ENCODE data around the gene RGS16.

GRCh38 chr1:182564406-182565004 lies 39.7 kb downstream of the RGS16 start:
- TF ChIP-seq CTCF (IDR thresholded peaks at IDR 0.05) (no peak), POLR2A (IDR thresholded peaks at IDR 0.05) (no peak)
